Ovary (tissue), 9 donors: ENCODE data around the gene TPO. TPM values are rescaled to one million over a fixed set of nuclear protein-coding genes. Genes with fewer than 3 reads are reported as not detected.

Experiments used
- DNase-seq, 5 donors: peaks; one replicate each; pipeline ENCODE4 v3.0.0-alpha.2; 2019 to 2020
- H3K27ac ChIP-seq, 2 donors: fragments of 200-600 bp; one replicate each; pipeline versions ENCODE4 v1.5.1 to v1.8.0; 2019 to 2022
- H3K27me3 ChIP-seq: fragments of 200-600 bp; one replicate; pipeline ENCODE4 v1.8.0; 2022
- H3K36me3 ChIP-seq: fragments of 200-600 bp; sonication (generic); one replicate; pipeline ENCODE4 v1.5.1; 2019
- H3K4me1 ChIP-seq: one replicate; pipeline ENCODE4 v1.8.1; 2013; ENCODE audit warnings: mild to moderate bottlenecking, moderate library complexity; ENCODE audit not compliant: insufficient read depth
- H3K4me3 ChIP-seq: fragments of 200-600 bp; sonication (generic); one replicate; pipeline ENCODE4 v1.5.1; 2017
- H3K9me3 ChIP-seq, 2 donors: fragments of 200-600 bp in 1 of 2; sonication (generic) in 1 of 2; one replicate each; pipeline versions ENCODE4 v1.5.1 to v1.8.1; 2013 to 2019; ENCODE audit warnings: mild to moderate bottlenecking in 1 of 2, moderate library complexity in 1 of 2
- CTCF ChIP-seq, 3 donors: fragments of 450-650 bp in 2 of 3; fragments of 200-600 bp in 1 of 3; IDR thresholded peaks; one replicate each; pipeline versions ENCODE4 v1.5.1 to v1.8.0; 2016 to 2022; ENCODE audit warnings: antibody characterized with exemption in 3 of 3, mild to moderate bottlenecking in 1 of 3
- EP300 ChIP-seq: sonication (generic); formaldehyde crosslinking; IDR thresholded peaks from one replicate; pipeline ENCODE4 v1.6.1; 2017; ENCODE audit warnings: antibody characterized with exemption
- POLR2A ChIP-seq: fragments of 450-650 bp; IDR thresholded peaks from one replicate; pipeline ENCODE4 v1.6.1; 2017; ENCODE audit warnings: antibody characterized with exemption, mild to moderate bottlenecking, moderate library complexity
- WGBS, 3 donors: extraction: QIAGEN DNeasy Blood & Tissue Kit in 1 of 3; methylation state at CpG; one replicate each; pipeline versions ENCODE4 v1.1.5 to v1.1.7; 2013 to 2017; 5-methylcytosine and 5-hydroxymethylcytosine counted together
- intact Hi-C, 4 donors: fragments of 100-400 bp; cut with DNase I; formaldehyde crosslinking; loops; one replicate each; pipeline versions ENCODE4 v1.11.0 to v1.15.1; 2022 to 2023
- polyA plus RNA-seq, 2 donors: library from polyadenylated mRNA; stranded (reverse); fragments of 200-250 nt in 1 of 2; fragments of 350-450 nt in 1 of 2; fragmentation: Illumina TruSeq in 1 of 2; extraction: RNeasy Lipid Tissue Mini Kit (QIAGEN cat#74804) in 1 of 2; gene quantifications; one replicate each; pipeline ENCODE4 v1.2.3, GENCODE V29; 2013 to 2014
- total RNA-seq, 7 donors: library from RNA; depleted of rRNA in 2 of 7; stranded (reverse); fragments of >200 nt in 2 of 7; fragmentation: NEBNext Ultra II Directional in 3 of 7; extraction: Animal tissue kit (Norgen Biotek cat#: 25700) in 3 of 7; gene quantifications; one replicate each; pipeline versions ENCODE4 v1.1.0 to v1.2.4, GENCODE V29; 2016 to 2023
- donor health status: DM: no; HTN: no; CAD: no; lungs with moderate emphysema.
- donor health status: DM: no; HTN: no; CAD: no.
- donor health status: Bipolar disorder and iron deficiency.
- donor health status: DM: yes; HTN: yes; CAD: no.
- donor health status: DM: no; HTN: no; CAD: no.
- donor health status: DM: yes; HTN: yes; CAD: no.

Gene TPO
- total and polyA plus RNA-seq, 9 donors, result 0.18 to 0.46 (median 0.30) TPM; not detected in 4

- TF ChIP-seq POLR2A, result no peak
- no peak for TF ChIP-seq EP300
- TF ChIP-seq CTCF (IDR thresholded peaks at IDR 0.05), result no peak
- H3K4me1 ChIP-seq, result no peaks in the 10 kb centered on the region
- WGBS, 3 donors, result 88 to 100% (median 92%) methylated on average over 2 of the region's 2 CpGs
- no peak overlapping the region for H3K4me3 ChIP-seq
- intact Hi-C loops, result no loop called here
- no peak overlapping the region for H3K27ac ChIP-seq
- DNase-seq, result no peak
- H3K36me3 ChIP-seq, result no peaks in the 10 kb centered on the region
- H3K9me3 ChIP-seq, result no peaks in the 10 kb centered on the region
- no peaks in the 10 kb centered on the region for H3K27me3 ChIP-seq
Observed at GRCh38 chr2:1430491-1430890, 17.2 kb downstream of the TPO start.

- H3K36me3 ChIP-seq, result no peaks in the 10 kb centered on the region
- no peak overlapping the region for H3K4me3 ChIP-seq
- no peaks in the 10 kb centered on the region for H3K27me3 ChIP-seq
- WGBS, 3 donors, result 88 to 93% (median 91%) methylated on average over 6 of the region's 6 CpGs
- no peaks in the 10 kb centered on the region for H3K9me3 ChIP-seq
- no peak for DNase-seq
- H3K4me1 ChIP-seq, result no peaks in the 10 kb centered on the region
- H3K27ac ChIP-seq, result no peak overlapping the region
- intact Hi-C loops, result no loop called here
- TF ChIP-seq EP300 (no peak), CTCF (IDR thresholded peaks at IDR 0.05) (no peak), POLR2A (no peak)
Observed at GRCh38 chr2:1431886-1432400, 18.7 kb downstream of the TPO start.

- no peaks in the 10 kb centered on the region for H3K27me3 ChIP-seq
- no peak overlapping the region for H3K4me3 ChIP-seq
- no peak overlapping the region for H3K27ac ChIP-seq
- no peak for DNase-seq
- 75 to 89% (median 79%) methylated on average over 2 of the region's 2 CpGs for WGBS, 3 donors
- no peaks in the 10 kb centered on the region for H3K4me1 ChIP-seq
- intact Hi-C loops, result no loop called here
- no peak for TF ChIP-seq EP300
- no peak for TF ChIP-seq CTCF (IDR thresholded peaks at IDR 0.05)
- no peak for TF ChIP-seq POLR2A
- H3K9me3 ChIP-seq, result no peaks in the 10 kb centered on the region
- H3K36me3 ChIP-seq, result no peaks in the 10 kb centered on the region
Observed at GRCh38 chr2:1432726-1433125, 19.5 kb downstream of the TPO start.

- Histone ChIP-seq H3K4me3 (no peak overlapping the region), H3K36me3 (no peaks in the 10 kb centered on the region)
Observed at GRCh38 chr2:1436369-1436768, 23.1 kb downstream of the TPO start.

More at GRCh38 chr2:1436369-1436768, 23.1 kb downstream of the TPO start:
- no peaks in the 10 kb centered on the region for H3K27me3 ChIP-seq
- intact Hi-C loops, result no loop called here
- DNase-seq, result no peak
- H3K9me3 ChIP-seq, result no peaks in the 10 kb centered on the region
- 92 to 94% (median 92%) methylated on average over 9 of the region's 9 CpGs for WGBS, 3 donors
- H3K4me1 ChIP-seq, result no peaks in the 10 kb centered on the region
- no peak for TF ChIP-seq CTCF (IDR thresholded peaks at IDR 0.05)
- no peak for TF ChIP-seq POLR2A
- TF ChIP-seq EP300, result no peak
- H3K27ac ChIP-seq, result no peak overlapping the region
